ENCODE data around the gene AKR1E2. TPM values are rescaled to one million over a fixed set of nuclear protein-coding genes. Genes with fewer than 3 reads are reported as not detected.

AKR1E2 gene
- total RNA-seq, 1 donor from 2014 or later, result 0.98 TPM

GRCh38 chr10:4840151-4840550, 14.1 kb downstream of the AKR1E2 start:
- H3K27ac Mint-ChIP-seq, result no peak overlapping the region
- POLR2A ChIA-PET, result no interaction called here
- H3K27me3 Mint-ChIP-seq, result no peaks in the 10 kb centered on the region
- TF ChIP-seq, protein P1, sequence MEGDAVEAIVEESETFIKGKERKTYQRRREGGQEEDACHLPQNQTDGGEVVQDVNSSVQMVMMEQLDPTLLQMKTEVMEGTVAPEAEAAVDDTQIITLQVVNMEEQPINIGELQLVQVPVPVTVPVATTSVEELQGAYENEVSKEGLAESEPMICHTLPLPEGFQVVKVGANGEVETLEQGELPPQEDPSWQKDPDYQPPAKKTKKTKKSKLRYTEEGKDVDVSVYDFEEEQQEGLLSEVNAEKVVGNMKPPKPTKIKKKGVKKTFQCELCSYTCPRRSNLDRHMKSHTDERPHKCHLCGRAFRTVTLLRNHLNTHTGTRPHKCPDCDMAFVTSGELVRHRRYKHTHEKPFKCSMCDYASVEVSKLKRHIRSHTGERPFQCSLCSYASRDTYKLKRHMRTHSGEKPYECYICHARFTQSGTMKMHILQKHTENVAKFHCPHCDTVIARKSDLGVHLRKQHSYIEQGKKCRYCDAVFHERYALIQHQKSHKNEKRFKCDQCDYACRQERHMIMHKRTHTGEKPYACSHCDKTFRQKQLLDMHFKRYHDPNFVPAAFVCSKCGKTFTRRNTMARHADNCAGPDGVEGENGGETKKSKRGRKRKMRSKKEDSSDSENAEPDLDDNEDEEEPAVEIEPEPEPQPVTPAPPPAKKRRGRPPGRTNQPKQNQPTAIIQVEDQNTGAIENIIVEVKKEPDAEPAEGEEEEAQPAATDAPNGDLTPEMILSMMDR (IDR thresholded peaks at IDR 0.05), result no peak
- no peak overlapping the region for H3K4me3 Mint-ChIP-seq
- intact Hi-C loops (cut with micrococcal nuclease), result loop anchor here (10.0 kb wide), 1 partner anchor 255 kb away; the partner anchor contains the start of gene AKR1C3
- H3K36me3 Mint-ChIP-seq (ENCODE audit: low read depth), result no peaks in the 10 kb centered on the region
- CTCF ChIA-PET, result no interaction called here
- ATAC-seq (ENCODE audit: low read depth), result no peak
- H3K9me3 Mint-ChIP-seq, result no peaks in the 10 kb centered on the region
- H3K4me1 Mint-ChIP-seq, result no peaks in the 10 kb centered on the region
- DNase-seq, result no peak

DNA sequence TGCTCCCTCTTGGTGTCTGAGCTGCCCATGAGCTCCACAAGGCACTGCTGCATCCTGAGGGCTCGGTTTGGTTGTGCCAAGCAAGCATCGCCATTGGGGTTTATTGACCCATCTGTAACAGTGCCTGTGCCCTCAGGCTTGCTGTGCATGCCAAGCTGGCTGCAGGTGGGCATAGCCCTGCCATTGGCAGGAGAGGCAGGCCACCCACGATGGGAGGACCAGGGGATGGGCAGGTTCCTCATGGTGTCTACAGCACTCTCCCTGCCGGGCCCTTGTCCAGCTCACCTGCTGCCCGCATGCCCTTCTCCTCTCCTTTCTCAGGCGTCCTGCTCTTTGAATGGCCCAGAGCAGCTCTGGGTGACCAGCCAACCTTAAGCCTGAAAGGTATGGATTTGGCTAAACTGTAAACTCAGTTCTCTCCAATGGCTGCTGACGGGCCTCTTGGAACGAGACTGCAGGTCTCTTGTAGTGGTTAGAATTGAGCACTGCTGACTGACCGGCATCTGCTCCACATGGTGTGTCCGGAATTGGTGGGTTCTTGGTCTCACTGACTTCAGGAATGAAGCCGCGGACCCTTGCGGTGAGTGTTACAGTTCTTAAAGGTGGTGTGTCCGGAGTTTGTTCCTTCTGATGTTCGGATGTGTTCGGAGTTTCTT, 17.6 kb downstream of the AKR1E2 start:
- Mint-ChIP-seq H3K9me3 (no peaks in the 10 kb centered on the region), H3K4me1 (peaks cover 5% of the 10 kb centered on the region), H3K27ac (no peak overlapping the region), H3K27me3 (no peaks in the 10 kb centered on the region), H3K4me3 (no peak overlapping the region), H3K36me3 (ENCODE audit: low read depth) (no peaks in the 10 kb centered on the region)
- DNase-seq, result no peak
- intact Hi-C loops (cut with micrococcal nuclease), result loop anchor here (10.0 kb wide), 1 partner anchor 251 kb away; the partner anchor contains the start of gene AKR1C3
- CTCF ChIA-PET, result no interaction called here
- TF ChIP-seq, protein P1 (IDR thresholded peaks at IDR 0.05), result no peak
- POLR2A ChIA-PET, result no interaction called here
- no peak for ATAC-seq (ENCODE audit: low read depth)

DNA sequence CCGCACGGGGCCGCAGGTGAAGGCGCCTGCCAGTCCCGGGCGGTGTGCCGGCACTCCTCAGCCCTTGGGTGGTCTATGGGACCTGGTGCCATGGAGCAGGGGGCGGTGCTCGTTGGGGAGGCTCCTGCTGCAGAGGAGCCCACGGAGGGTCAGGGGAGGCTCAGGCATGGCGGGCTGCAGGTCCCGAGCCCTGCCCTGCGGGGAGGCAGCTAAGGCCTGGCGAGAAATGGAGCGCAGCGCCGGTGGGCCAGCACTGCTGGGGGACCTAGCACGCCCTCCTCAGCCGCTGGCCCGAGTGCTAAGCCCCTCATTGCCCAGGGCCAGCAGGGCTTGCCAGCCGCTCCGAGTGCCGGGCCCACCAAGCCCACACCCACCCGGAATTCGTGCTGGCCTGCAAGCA, 18.9 kb downstream of the AKR1E2 start:
- ATAC-seq (ENCODE audit: low read depth) (no peak), DNase-seq (no peak)

GRCh38 chr10:4845766-4846165, 19.8 kb downstream of the AKR1E2 start:
- no peak overlapping the region for H3K27ac Mint-ChIP-seq
- H3K4me1 Mint-ChIP-seq, result peaks cover 17% of the 10 kb centered on the region
- H3K4me3 Mint-ChIP-seq, result no peak overlapping the region
- ATAC-seq (ENCODE audit: low read depth), result no peak
- no peaks in the 10 kb centered on the region for H3K27me3 Mint-ChIP-seq
- POLR2A ChIA-PET, result no interaction called here
- TF ChIP-seq, protein P1 (IDR thresholded peaks at IDR 0.05), result no peak
- intact Hi-C loops (cut with micrococcal nuclease), result loop anchor here (10.0 kb wide), 1 partner anchor 249 kb away; the partner anchor contains the start of gene AKR1C3
- DNase-seq, result no peak
- CTCF ChIA-PET, result no interaction called here
- H3K36me3 Mint-ChIP-seq (ENCODE audit: low read depth), result no peaks in the 10 kb centered on the region
- H3K9me3 Mint-ChIP-seq, result no peaks in the 10 kb centered on the region

More for the DNA sequence above, 18.9 kb downstream of the AKR1E2 start:
- H3K27me3 Mint-ChIP-seq, result no peaks in the 10 kb centered on the region
- ChIA-PET CTCF (no interaction called here), POLR2A (no interaction called here)
- H3K9me3 Mint-ChIP-seq, result no peaks in the 10 kb centered on the region
- peaks cover 14% of the 10 kb centered on the region for H3K4me1 Mint-ChIP-seq
- no peak overlapping the region for H3K27ac Mint-ChIP-seq
- H3K4me3 Mint-ChIP-seq, result no peak overlapping the region
- TF ChIP-seq, protein P1 (IDR thresholded peaks at IDR 0.05), result no peak
- intact Hi-C loops (cut with micrococcal nuclease), result loop anchor here (10.0 kb wide), 1 partner anchor 250 kb away; the partner anchor contains the start of gene AKR1C3
- no peaks in the 10 kb centered on the region for H3K36me3 Mint-ChIP-seq (ENCODE audit: low read depth)

- Mint-ChIP-seq H3K27me3 (no peaks in the 10 kb centered on the region), H3K4me1 (peaks cover 17% of the 10 kb centered on the region), H3K36me3 (ENCODE audit: low read depth) (no peaks in the 10 kb centered on the region), H3K4me3 (no peak overlapping the region), H3K9me3 (no peaks in the 10 kb centered on the region), H3K27ac (no peak overlapping the region)
- ATAC-seq (ENCODE audit: low read depth), result no peak
- no peak for DNase-seq
- intact Hi-C loops (cut with micrococcal nuclease), result loop anchor here (10.0 kb wide), 1 partner anchor 248 kb away; the partner anchor contains the start of gene AKR1C3
- TF ChIP-seq, protein P1 (IDR thresholded peaks at IDR 0.05), result no peak
- CTCF ChIA-PET, result interaction anchor here (4.4 kb wide), 1 partner anchor 9 kb away, joined by 22 read pairs; no protein-coding TSS in a partner anchor
- POLR2A ChIA-PET, result no interaction called here
Observed at GRCh38 chr10:4846775-4847174, 20.8 kb downstream of the AKR1E2 start.

Data from activated B cell treated with CpG ODN at 0.5 μM for 24 hours (primary cell).